Astrocyte (in vitro differentiated cells and primary cell): ENCODE results near the gene PLCG2. TPM values are rescaled to one million over a fixed set of nuclear protein-coding genes. Genes with fewer than 3 reads are reported as not detected.

Experiments
- DNase-seq: peaks from one replicate; pipeline ENCODE4 v3.0.0-alpha.2; 2010; ENCODE audit warnings: low read depth
- FAIRE-seq: peaks from 2 replicates; lab custom pipeline; 2011; peaks lifted over from hg19 to GRCh38; lab: Jason Lieb, UNC
- H2AFZ ChIP-seq: 2 replicates; pipeline ENCODE4 v1.6.0; 2012; ENCODE audit warnings: low read depth, low read length, inconsistent platforms
- H3K27ac ChIP-seq: 2 replicates; pipeline ENCODE4 v1.5.1; 2011; ENCODE audit warnings: low read depth, low read length, inconsistent platforms
- H3K27me3 ChIP-seq: 2 replicates; pipeline ENCODE4 v1.6.0; 2011; ENCODE audit warnings: low read length, inconsistent platforms; ENCODE audit not compliant: insufficient read depth
- H3K36me3 ChIP-seq: 2 replicates; pipeline ENCODE4 v1.5.1; 2011; ENCODE audit warnings: low read length, inconsistent platforms; ENCODE audit not compliant: insufficient read depth
- H3K4me1 ChIP-seq: 2 replicates; pipeline ENCODE4 v1.5.1; 2011; ENCODE audit warnings: low read length, inconsistent platforms; ENCODE audit not compliant: insufficient read depth
- H3K4me2 ChIP-seq: 2 replicates; pipeline ENCODE4 v1.6.0; 2012; ENCODE audit warnings: low read length, inconsistent platforms
- H3K4me3 ChIP-seq: 2 replicates; pipeline ENCODE4 v1.5.1; 2011; ENCODE audit warnings: low read depth, mild to moderate bottlenecking, low read length, inconsistent platforms; ENCODE audit not compliant: insufficient read depth
- H3K79me2 ChIP-seq: 2 replicates; pipeline ENCODE4 v1.6.0; 2012; ENCODE audit warnings: mild to moderate bottlenecking, low read length, inconsistent platforms; ENCODE audit not compliant: insufficient read depth
- H3K9ac ChIP-seq: 2 replicates; pipeline ENCODE4 v1.6.0; 2012; ENCODE audit warnings: mild to moderate bottlenecking, low read length, inconsistent platforms
- H3K9me3 ChIP-seq: 2 replicates; pipeline ENCODE4 v1.5.1; 2012; ENCODE audit warnings: low read depth, mild to moderate bottlenecking, low read length, inconsistent platforms; ENCODE audit not compliant: insufficient read depth
- H4K20me1 ChIP-seq: 2 replicates; pipeline ENCODE4 v1.6.0; 2012; ENCODE audit warnings: low read length, inconsistent platforms; ENCODE audit not compliant: insufficient read depth
- H3K27ac Mint-ChIP-seq: one replicate; pipeline ENCODE4 v1.8.0; 2021; ENCODE audit warnings: mild to moderate bottlenecking, mixed read lengths; ENCODE audit not compliant: unreplicated experiment
- H3K27me3 Mint-ChIP-seq: one replicate; pipeline ENCODE4 v1.8.0; 2021; ENCODE audit warnings: low read depth, mixed read lengths; ENCODE audit not compliant: unreplicated experiment
- H3K36me3 Mint-ChIP-seq: one replicate; pipeline ENCODE4 v1.8.0; 2021; ENCODE audit warnings: low read depth, mixed read lengths; ENCODE audit not compliant: unreplicated experiment
- H3K4me1 Mint-ChIP-seq: one replicate; pipeline ENCODE4 v1.8.0; 2021; ENCODE audit warnings: low read depth, mixed read lengths; ENCODE audit not compliant: unreplicated experiment
- H3K4me3 Mint-ChIP-seq: one replicate; pipeline ENCODE4 v1.8.0; 2021; ENCODE audit warnings: mild to moderate bottlenecking, moderate library complexity, mixed read lengths; ENCODE audit not compliant: unreplicated experiment
- H3K9me3 Mint-ChIP-seq: one replicate; pipeline ENCODE4 v1.8.0; 2021; ENCODE audit warnings: mild to moderate bottlenecking, mixed read lengths; ENCODE audit not compliant: unreplicated experiment
- CTCF ChIP-seq: IDR thresholded peaks from 2 replicates; pipeline ENCODE4 v1.5.1; 2011; ENCODE audit warnings: low read depth, mild to moderate bottlenecking, inconsistent platforms, low read length, moderate library complexity; ENCODE audit not compliant: insufficient read depth
- EZH2 ChIP-seq: IDR thresholded peaks from 2 replicates; pipeline ENCODE4 v1.6.1; 2012; ENCODE audit warnings: mild to moderate bottlenecking, low read length, inconsistent platforms; ENCODE audit not compliant: insufficient read depth
- total RNA-seq: library from RNA; stranded (reverse); gene quantifications from 2 replicates; pipeline ENCODE4 v1.2.1, GENCODE V29; 2021

PLCG2 gene
- total RNA-seq, 1 donor from 2014 or later: 3.1 TPM

- Mint-ChIP-seq H3K9me3 (no peaks in the 10 kb centered on the region), H3K4me3 (no peak overlapping the region), H3K4me1 (peaks cover 2% of the 10 kb centered on the region), H3K27me3 (peaks cover 13% of the 10 kb centered on the region), H3K36me3 (no peaks in the 10 kb centered on the region), H3K27ac (no peak overlapping the region)
- H3K79me2 ChIP-seq: no peaks in the 10 kb centered on the region
- H3K36me3 ChIP-seq: no peaks in the 10 kb centered on the region
- TF ChIP-seq EZH2 (no peak), CTCF (no peak)
- H3K4me1 ChIP-seq: no peaks in the 10 kb centered on the region
- no peak overlapping the region for H3K4me3 ChIP-seq
- FAIRE-seq (no peak), DNase-seq (no peak)
- H3K9me3 ChIP-seq: no peaks in the 10 kb centered on the region
- H3K4me2 ChIP-seq: no peak overlapping the region
- no peak overlapping the region for H3K27ac ChIP-seq
- H3K27me3 ChIP-seq: peaks cover 4% of the 10 kb centered on the region
- H3K9ac ChIP-seq: no peak overlapping the region
- H2AFZ ChIP-seq: no peak overlapping the region
- H4K20me1 ChIP-seq: no peaks in the 10 kb centered on the region
Observed at GRCh38 chr16:81921843-81922584, 142.9 kb downstream of the PLCG2 start.

GRCh38 chr16:81923296-81923695 is 144.2 kb downstream of the PLCG2 start:
- Histone ChIP-seq H3K4me1 (no peaks in the 10 kb centered on the region), H3K9me3 (no peaks in the 10 kb centered on the region), H3K79me2 (no peaks in the 10 kb centered on the region), H2AFZ (no peak overlapping the region), H4K20me1 (no peaks in the 10 kb centered on the region), H3K27me3 (peaks cover 5% of the 10 kb centered on the region), H3K9ac (no peak overlapping the region), H3K4me3 (no peak overlapping the region), H3K27ac (no peak overlapping the region), H3K36me3 (no peaks in the 10 kb centered on the region), H3K4me2 (no peak overlapping the region)
- no peak overlapping the region for H3K4me3 Mint-ChIP-seq
- H3K9me3 Mint-ChIP-seq: no peaks in the 10 kb centered on the region
- no peak for TF ChIP-seq EZH2
- TF ChIP-seq CTCF: no peak
- no peak overlapping the region for H3K27ac Mint-ChIP-seq
- H3K27me3 Mint-ChIP-seq: peaks cover 24% of the 10 kb centered on the region
- no peaks in the 10 kb centered on the region for H3K36me3 Mint-ChIP-seq
- peaks cover 2% of the 10 kb centered on the region for H3K4me1 Mint-ChIP-seq
- FAIRE-seq (no peak), DNase-seq (no peak)

- Histone ChIP-seq H3K36me3 (no peaks in the 10 kb centered on the region), H3K79me2 (no peaks in the 10 kb centered on the region), H3K4me1 (no peaks in the 10 kb centered on the region), H3K4me2 (no peak overlapping the region), H3K27me3 (peaks cover 5% of the 10 kb centered on the region), H2AFZ (no peak overlapping the region), H3K27ac (no peak overlapping the region), H4K20me1 (no peaks in the 10 kb centered on the region), H3K9me3 (no peaks in the 10 kb centered on the region), H3K9ac (no peak overlapping the region), H3K4me3 (no peak overlapping the region)
- no peaks in the 10 kb centered on the region for H3K9me3 Mint-ChIP-seq
- no peak for DNase-seq
- no peak overlapping the region for H3K27ac Mint-ChIP-seq
- H3K4me1 Mint-ChIP-seq: peaks cover 2% of the 10 kb centered on the region
- peaks cover 24% of the 10 kb centered on the region for H3K27me3 Mint-ChIP-seq
- H3K36me3 Mint-ChIP-seq: no peaks in the 10 kb centered on the region
- no peak overlapping the region for H3K4me3 Mint-ChIP-seq
- TF ChIP-seq CTCF: no peak
- no peak for TF ChIP-seq EZH2
- FAIRE-seq: no peak
Observed at GRCh38 chr16:81925016-81925415, 145.9 kb downstream of the PLCG2 start.
